Large intestine (tissue), 3 donors: ENCODE measurements around the gene PTPRN2. TPM values are rescaled to one million over a fixed set of nuclear protein-coding genes. Genes with fewer than 3 reads are reported as not detected.
"Not testable (repeated sequence)": the region's sequence is repeated elsewhere in the genome, so short reads cannot be mapped to it uniquely, and the experiment has no call there.

Source experiments
- DNase-seq, 2 donors: peaks; one replicate each; pipeline versions ENCODE4 v3.0.0 to v3.0.0-alpha.2; 2013
- H3K27ac ChIP-seq: one replicate; pipeline ENCODE4 v1.5.1; 2013; ENCODE audit warnings: low read length
- H3K27me3 ChIP-seq: 2 replicates; pipeline ENCODE4 v1.6.1; 2013; ENCODE audit warnings: low read length; ENCODE audit not compliant: control insufficient read depth, insufficient read depth
- H3K36me3 ChIP-seq: 2 replicates; pipeline ENCODE4 v1.6.1; 2013; ENCODE audit warnings: low read length; ENCODE audit not compliant: control insufficient read depth, insufficient read depth
- H3K4me1 ChIP-seq: one replicate; pipeline ENCODE4 v1.6.1; 2013; ENCODE audit warnings: low read length; ENCODE audit not compliant: control insufficient read depth, insufficient read depth
- H3K4me3 ChIP-seq: one replicate; pipeline ENCODE4 v1.5.1; 2013; ENCODE audit warnings: low read length
- H3K9me3 ChIP-seq: one replicate; pipeline ENCODE4 v1.6.1; 2013; ENCODE audit warnings: mild to moderate bottlenecking, low read depth, low read length, moderate library complexity; ENCODE audit not compliant: control insufficient read depth
- WGBS: methylation state at CpG from one replicate; pipeline ENCODE4 v1.1.5; 2013; ENCODE audit warnings: low lambda C conversion rate; ENCODE audit not compliant: insufficient coverage; 5-methylcytosine and 5-hydroxymethylcytosine counted together
- polyA plus RNA-seq: library from polyadenylated mRNA; unstranded; fragments of 120-200 nt; gene quantifications from one replicate; pipeline ENCODE4 v1.2.1, GENCODE V29; 2013

The PTPRN2 gene
- polyA plus RNA-seq, 1 donor: 13.4 TPM

DNA sequence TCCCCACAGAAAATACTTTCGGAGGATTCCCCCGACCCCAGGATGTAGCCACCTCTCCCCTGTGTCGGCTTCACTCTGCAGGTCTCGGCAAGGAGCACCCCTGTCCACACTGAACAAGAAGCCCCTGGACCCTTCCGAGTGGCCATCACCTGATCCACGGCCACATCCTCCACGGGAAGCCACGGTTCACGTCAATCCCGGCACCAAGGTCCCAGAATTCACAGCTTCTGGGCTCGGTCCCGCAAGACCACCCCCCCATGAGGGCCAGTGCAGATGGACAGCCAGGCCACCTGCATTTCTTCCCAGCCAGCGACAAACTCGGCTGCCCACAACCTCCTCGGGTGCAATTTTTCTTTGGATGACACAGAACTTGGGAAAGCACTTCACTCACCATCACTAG lies 199.6 kb downstream of the PTPRN2 start:
- H3K9me3 ChIP-seq: peaks cover 7% of the 10 kb centered on the region
- H3K27me3 ChIP-seq: no peaks in the 10 kb centered on the region
- no CpG with 5 or more reads among the region's 15 CpGs for WGBS
- no peak for DNase-seq
- H3K36me3 ChIP-seq: no peaks in the 10 kb centered on the region
- H3K4me1 ChIP-seq: no peaks in the 10 kb centered on the region
- no peak overlapping the region for H3K4me3 ChIP-seq
- no peak overlapping the region for H3K27ac ChIP-seq

DNA sequence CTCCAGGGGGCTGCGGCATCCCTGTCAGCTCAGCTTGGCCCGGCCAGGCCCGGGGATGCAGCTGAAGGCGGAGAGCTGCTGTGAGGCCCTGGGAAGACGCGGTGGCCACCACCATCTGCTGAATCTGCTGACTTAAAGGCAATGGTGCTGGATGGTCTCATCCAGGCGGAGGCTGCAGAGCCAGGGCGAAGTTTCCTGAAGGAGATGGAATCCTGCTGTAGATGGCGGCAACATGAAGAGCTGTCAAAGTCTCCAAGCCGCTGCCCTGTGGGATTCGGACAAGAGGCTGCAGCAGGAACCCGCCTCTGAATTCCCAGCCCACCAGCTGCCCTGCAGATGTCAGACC lies 200.1 kb downstream of the PTPRN2 start:
- H3K4me3 ChIP-seq: no peak overlapping the region
- no peaks in the 10 kb centered on the region for H3K36me3 ChIP-seq
- 100% methylated on average over 2 of the region's 12 CpGs for WGBS
- DNase-seq: no peak
- no peaks in the 10 kb centered on the region for H3K27me3 ChIP-seq
- no peaks in the 10 kb centered on the region for H3K4me1 ChIP-seq
- peaks cover 7% of the 10 kb centered on the region for H3K9me3 ChIP-seq
- no peak overlapping the region for H3K27ac ChIP-seq

DNA sequence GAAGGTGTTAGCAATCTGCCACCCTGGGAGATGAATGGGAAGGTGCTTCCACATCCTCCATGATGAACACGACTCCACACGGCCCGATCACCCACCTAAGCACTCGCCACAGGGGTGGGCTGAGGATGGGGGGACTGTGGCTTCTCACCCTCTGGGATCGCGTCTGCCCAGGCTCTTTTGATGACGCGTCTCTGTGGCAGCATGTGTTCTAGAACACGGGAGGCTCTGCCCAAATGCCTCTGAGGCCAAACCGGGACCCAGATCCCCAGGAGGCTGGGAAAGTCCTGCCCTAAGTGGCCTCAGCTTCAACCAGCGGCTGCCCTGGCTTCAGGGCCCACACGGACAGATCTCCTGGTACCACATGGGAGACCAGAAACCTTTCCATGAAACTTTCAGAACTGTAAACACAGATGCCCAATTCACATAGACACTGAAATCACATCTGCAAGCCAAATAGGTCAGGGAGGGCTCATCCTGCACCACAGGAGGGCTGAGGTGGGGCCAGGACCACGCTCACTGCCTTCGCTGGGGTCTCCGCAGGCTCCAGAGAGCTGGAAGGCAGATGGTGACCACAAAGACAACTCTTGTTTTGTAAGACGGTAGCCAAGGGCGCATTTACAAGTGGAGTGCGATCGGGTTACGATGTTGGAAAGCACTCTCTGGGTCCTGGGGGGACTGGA lies 200.6 kb downstream of the PTPRN2 start:
- no CpG with 5 or more reads among the region's 20 CpGs for WGBS
- H3K36me3 ChIP-seq: no peaks in the 10 kb centered on the region
- peaks cover 7% of the 10 kb centered on the region for H3K9me3 ChIP-seq
- H3K4me3 ChIP-seq: no peak overlapping the region
- H3K27me3 ChIP-seq: no peaks in the 10 kb centered on the region
- DNase-seq: no peak
- no peak overlapping the region for H3K27ac ChIP-seq
- H3K4me1 ChIP-seq: no peaks in the 10 kb centered on the region

DNA sequence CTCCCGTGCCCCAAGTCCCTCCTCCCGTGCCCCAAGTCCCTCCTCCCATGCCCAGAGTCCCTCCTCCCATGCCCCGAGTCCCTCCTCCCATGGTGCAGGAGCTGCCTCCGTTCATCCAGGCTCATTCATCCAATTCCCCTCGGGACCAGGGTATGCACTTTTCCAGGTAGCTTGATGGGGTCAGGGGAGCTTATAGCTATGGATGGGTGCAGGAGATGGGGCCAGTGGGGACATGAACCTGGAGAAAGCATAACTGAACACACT lies 201.3 kb downstream of the PTPRN2 start:
- Histone ChIP-seq H3K4me1 (no peaks in the 10 kb centered on the region), H3K27me3 (no peaks in the 10 kb centered on the region), H3K4me3 (no peak overlapping the region), H3K9me3 (peaks cover 7% of the 10 kb centered on the region), H3K27ac (no peak overlapping the region), H3K36me3 (no peaks in the 10 kb centered on the region)
- DNase-seq: no peak
- no CpG with 5 or more reads among the region's 5 CpGs for WGBS

DNA sequence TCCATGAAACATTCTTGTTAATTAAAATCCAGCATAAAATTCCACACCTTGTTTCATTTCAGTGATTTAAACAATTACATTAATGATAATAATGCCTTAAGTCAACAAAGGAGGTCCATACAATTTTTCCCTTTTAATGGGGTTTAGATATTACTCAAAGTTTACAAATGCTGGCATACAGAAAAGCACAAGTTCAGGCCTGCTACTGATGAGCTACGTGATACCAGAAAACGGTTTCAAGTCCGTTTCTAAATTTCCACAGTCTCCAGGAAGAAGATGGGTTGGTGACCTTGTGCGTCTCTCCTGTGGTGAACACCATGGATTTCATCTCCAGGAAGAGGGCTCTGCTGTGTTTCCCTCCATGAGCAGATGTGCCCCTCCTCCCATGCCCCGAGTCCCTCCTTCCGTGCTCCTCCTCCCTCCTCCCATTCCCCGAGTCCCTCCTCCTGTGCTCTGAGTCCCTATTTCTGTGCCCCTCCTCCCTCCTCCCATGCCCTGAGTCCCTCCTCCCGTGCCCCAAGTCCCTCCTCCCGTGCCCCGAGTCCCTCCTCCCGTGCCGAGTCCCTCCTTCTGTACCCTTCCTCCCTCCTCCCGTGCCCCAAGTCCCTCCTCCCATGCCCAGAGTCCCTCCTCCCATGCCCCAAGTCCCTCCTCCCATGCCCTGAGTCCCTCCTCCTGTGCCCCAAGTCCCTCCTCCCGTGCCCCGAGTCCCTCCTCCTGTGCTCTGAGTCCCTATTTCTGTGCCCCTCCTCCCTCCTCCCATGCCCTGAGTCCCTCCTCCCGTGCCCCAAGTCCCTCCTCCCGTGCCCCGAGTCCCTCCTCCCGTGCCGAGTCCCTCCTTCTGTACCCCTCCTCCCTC lies 201.9 kb downstream of the PTPRN2 start:
- not testable (repeated sequence) for H3K27me3 ChIP-seq, H3K36me3 ChIP-seq, H3K4me1 ChIP-seq, DNase-seq, H3K4me3 ChIP-seq, H3K27ac ChIP-seq, H3K9me3 ChIP-seq
- 93% methylated on average over 3 of the region's 20 CpGs for WGBS

DNA sequence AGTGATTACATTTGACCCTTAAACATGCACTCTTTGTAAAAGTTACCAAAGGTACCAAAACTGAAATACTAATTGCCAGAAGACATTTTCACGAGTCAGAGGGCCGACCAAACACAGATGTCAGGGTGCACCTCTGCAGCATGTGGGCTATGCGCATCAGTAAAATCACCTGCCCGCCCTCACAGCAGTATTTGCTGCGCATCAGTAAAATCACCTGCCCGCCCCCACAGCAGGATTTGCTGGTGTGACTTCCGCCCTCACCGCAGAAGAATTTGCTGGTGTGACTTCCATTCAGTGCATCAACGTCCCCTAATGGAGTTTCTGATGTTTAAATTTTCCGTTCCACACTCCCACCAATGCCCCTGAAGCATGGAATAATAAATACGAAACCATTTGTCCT lies 202.9 kb downstream of the PTPRN2 start:
- Histone ChIP-seq H3K36me3 (no peaks in the 10 kb centered on the region), H3K27me3 (no peaks in the 10 kb centered on the region), H3K4me1 (no peaks in the 10 kb centered on the region), H3K9me3 (peaks cover 7% of the 10 kb centered on the region), H3K4me3 (no peak overlapping the region), H3K27ac (no peak overlapping the region)
- no CpG with 5 or more reads among the region's 11 CpGs for WGBS
- DNase-seq: no peak

DNA sequence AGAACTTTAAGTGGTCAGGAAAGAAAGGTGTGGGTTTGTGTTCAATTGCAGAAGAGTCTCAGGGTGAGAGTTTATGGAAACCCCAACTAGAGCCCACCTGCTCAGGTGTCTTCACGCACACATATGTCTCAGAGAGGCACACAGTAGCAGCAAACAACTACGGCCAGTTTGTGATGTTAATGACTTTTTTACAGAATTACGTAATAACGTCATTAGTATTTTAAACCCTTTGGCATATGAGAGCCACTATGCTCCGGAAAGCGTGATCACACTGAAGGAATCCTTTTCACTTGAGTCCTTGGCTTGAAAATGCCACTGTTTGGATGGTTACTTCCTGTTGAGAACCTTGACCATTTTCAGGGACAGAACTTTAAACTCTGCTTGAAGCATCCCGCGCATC lies 204.0 kb downstream of the PTPRN2 start:
- H3K9me3 ChIP-seq: peaks cover 7% of the 10 kb centered on the region
- no peak for DNase-seq
- 90% methylated on average over 2 of the region's 8 CpGs for WGBS

DNA sequence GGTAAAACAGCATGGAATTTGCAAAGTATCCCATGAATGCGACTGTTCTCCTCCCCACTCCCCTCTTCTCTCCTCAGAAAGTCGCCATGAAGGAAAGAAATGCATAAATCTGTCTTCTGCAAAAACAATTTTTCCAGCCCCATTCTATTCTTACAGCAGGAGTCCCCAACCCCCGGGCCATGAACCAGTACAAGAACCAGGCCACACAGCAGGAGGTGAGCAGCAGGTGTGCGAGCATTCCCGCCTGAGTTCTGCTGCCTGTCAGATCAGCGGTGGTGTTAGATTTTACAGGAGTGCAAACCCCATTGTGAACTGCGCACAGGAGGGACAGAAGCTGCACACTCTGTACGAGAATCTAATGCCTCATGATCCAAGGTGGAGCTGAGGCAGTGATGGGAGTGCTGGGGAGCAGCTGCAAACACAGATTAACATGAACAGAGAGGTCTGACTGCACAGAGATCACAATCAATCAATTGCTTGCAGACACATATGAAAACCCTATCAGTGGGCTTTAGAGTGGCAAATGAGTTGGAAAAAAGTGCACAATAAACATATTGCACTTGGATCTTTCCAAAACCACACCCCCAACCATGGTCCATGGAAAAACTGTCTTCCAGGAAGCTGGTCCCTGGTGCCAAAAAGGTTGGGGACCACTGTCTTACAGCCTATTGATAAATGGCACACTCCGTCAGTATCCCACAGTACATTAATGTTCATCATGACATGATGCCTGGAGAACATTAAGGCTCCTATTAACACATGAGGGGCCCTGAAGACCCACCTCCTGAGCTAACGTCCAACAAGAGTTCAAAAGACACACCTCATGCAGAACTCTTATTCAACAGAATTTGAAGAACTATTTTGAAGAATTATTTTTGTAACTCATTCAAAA lies 205.0 kb downstream of the PTPRN2 start:
- Histone ChIP-seq H3K9me3 (peaks cover 7% of the 10 kb centered on the region), H3K27me3 (no peaks in the 10 kb centered on the region), H3K4me3 (no peak overlapping the region), H3K4me1 (no peaks in the 10 kb centered on the region), H3K36me3 (no peaks in the 10 kb centered on the region), H3K27ac (no peak overlapping the region)
- no peak for DNase-seq
- no CpG with 5 or more reads among the region's 10 CpGs for WGBS

More for the DNA sequence above, 204.0 kb downstream of the PTPRN2 start:
- Histone ChIP-seq H3K27me3 (no peaks in the 10 kb centered on the region), H3K36me3 (no peaks in the 10 kb centered on the region), H3K4me1 (no peaks in the 10 kb centered on the region), H3K27ac (no peak overlapping the region), H3K4me3 (no peak overlapping the region)

DNA sequence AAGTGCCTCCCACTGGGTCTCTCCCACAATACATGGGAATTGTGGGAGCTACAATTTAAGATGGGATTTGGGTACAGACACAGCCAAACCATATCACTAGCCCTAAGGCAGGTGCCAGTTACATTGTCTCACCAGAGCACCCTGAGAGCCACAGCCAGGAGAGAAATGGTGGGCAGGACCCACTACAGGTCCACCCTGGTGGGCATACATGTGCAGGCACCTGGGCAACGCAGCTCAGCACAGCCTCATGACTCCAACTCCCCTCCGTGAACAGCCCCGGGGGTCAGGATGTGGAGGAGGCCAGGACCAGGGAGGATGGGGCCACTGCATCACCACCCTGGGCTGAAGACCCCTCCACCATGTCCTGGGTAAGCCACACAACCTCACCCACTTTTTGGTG lies 205.7 kb downstream of the PTPRN2 start:
- WGBS: no CpG with 5 or more reads among the region's 3 CpGs

DNA sequence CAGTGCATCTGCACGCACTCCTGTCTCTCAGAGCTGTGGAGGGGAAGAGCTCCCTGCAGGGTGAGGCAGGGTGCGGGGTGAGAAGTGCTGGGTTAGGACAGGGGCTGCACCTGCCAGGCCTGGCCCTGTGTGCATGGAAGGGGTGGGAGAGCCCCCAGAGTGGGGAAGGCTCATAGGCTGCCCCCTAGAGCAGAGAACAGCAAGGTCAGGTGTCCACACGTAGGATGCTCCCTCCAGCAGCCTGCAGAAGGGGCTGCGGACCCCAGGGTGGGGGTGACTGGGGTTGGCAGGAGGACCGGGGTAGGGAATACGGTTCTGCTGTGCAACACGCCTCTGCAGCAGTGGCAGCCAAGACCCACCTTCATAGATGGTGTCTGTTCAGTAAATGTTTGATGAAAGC lies 208.6 kb downstream of the PTPRN2 start:
- no peak for DNase-seq
- Histone ChIP-seq H3K27me3 (no peaks in the 10 kb centered on the region), H3K4me1 (no peaks in the 10 kb centered on the region), H3K4me3 (no peak overlapping the region), H3K36me3 (no peaks in the 10 kb centered on the region), H3K27ac (no peak overlapping the region), H3K9me3 (no peaks in the 10 kb centered on the region)
- no CpG with 5 or more reads among the region's 7 CpGs for WGBS

More for the DNA sequence above, 205.7 kb downstream of the PTPRN2 start:
- no peaks in the 10 kb centered on the region for H3K36me3 ChIP-seq
- H3K9me3 ChIP-seq: peaks cover 7% of the 10 kb centered on the region
- no peak overlapping the region for H3K4me3 ChIP-seq
- no peaks in the 10 kb centered on the region for H3K4me1 ChIP-seq
- H3K27ac ChIP-seq: no peak overlapping the region
- H3K27me3 ChIP-seq: no peaks in the 10 kb centered on the region
- DNase-seq: no peak
